Gastroesophageal sphincter (tissue), 3 donors: Measurements from ENCODE around the gene DTNBP1.

Experiments used
- EP300 ChIP-seq: sonication (generic); formaldehyde crosslinking; IDR thresholded peaks from one replicate; pipeline ENCODE4 v1.6.1; 2017; ENCODE audit warnings: antibody characterized with exemption, mild to moderate bottlenecking
- POLR2A ChIP-seq, 2 donors: fragments of 450-650 bp; IDR thresholded peaks; one replicate each; pipeline ENCODE4 v1.6.1; 2017; ENCODE audit warnings: antibody characterized with exemption in 2 of 2, mild to moderate bottlenecking in 2 of 2, moderate library complexity in 1 of 2
- POLR2AphosphoS5 ChIP-seq: sonication (generic); formaldehyde crosslinking; IDR thresholded peaks from one replicate; pipeline ENCODE4 v1.6.1; 2017; ENCODE audit warnings: antibody characterized with exemption
- TF ChIP-seq, protein P1 (sequence below), 4 experiments: fragments of 200-600 bp in 2 of 4; fragments of 450-650 bp in 2 of 4; sonication (generic) in 1 of 4; IDR thresholded peaks; one replicate each; pipeline ENCODE4 v1.5.1; 2017 to 2019; ENCODE audit warnings: antibody characterized with exemption in 4 of 4, mild to moderate bottlenecking in 2 of 4, moderate library complexity in 2 of 4

GRCh38 chr6:15588971-15589634 is 73.7 kb downstream of the DTNBP1 start:
- TF ChIP-seq POLR2A (IDR thresholded peaks at IDR 0.05) (no peak), POLR2AphosphoS5 (no peak), EP300 (no peak)
- TF ChIP-seq, protein P1, sequence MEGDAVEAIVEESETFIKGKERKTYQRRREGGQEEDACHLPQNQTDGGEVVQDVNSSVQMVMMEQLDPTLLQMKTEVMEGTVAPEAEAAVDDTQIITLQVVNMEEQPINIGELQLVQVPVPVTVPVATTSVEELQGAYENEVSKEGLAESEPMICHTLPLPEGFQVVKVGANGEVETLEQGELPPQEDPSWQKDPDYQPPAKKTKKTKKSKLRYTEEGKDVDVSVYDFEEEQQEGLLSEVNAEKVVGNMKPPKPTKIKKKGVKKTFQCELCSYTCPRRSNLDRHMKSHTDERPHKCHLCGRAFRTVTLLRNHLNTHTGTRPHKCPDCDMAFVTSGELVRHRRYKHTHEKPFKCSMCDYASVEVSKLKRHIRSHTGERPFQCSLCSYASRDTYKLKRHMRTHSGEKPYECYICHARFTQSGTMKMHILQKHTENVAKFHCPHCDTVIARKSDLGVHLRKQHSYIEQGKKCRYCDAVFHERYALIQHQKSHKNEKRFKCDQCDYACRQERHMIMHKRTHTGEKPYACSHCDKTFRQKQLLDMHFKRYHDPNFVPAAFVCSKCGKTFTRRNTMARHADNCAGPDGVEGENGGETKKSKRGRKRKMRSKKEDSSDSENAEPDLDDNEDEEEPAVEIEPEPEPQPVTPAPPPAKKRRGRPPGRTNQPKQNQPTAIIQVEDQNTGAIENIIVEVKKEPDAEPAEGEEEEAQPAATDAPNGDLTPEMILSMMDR (IDR thresholded peaks at IDR 0.05) = no peak
